AG10803 (cell line): ENCODE data around the gene HS1BP3.

Experiments
- DNase-seq: peaks from one replicate; pipeline ENCODE4 v3.0.0; 2010; ENCODE audit warnings: low read depth
- H3K4me3 ChIP-seq: 2 replicates; pipeline ENCODE4 v1.5.1; 2011; ENCODE audit warnings: mild to moderate bottlenecking, low read length, control low read depth
- TF ChIP-seq, protein P1 (sequence below): conservative IDR thresholded peaks from 2 replicates; pipeline ENCODE4 v1.5.1; 2011; ENCODE audit warnings: mild to moderate bottlenecking, low read length, control low read depth, inconsistent platforms

HS1BP3 gene

DNA sequence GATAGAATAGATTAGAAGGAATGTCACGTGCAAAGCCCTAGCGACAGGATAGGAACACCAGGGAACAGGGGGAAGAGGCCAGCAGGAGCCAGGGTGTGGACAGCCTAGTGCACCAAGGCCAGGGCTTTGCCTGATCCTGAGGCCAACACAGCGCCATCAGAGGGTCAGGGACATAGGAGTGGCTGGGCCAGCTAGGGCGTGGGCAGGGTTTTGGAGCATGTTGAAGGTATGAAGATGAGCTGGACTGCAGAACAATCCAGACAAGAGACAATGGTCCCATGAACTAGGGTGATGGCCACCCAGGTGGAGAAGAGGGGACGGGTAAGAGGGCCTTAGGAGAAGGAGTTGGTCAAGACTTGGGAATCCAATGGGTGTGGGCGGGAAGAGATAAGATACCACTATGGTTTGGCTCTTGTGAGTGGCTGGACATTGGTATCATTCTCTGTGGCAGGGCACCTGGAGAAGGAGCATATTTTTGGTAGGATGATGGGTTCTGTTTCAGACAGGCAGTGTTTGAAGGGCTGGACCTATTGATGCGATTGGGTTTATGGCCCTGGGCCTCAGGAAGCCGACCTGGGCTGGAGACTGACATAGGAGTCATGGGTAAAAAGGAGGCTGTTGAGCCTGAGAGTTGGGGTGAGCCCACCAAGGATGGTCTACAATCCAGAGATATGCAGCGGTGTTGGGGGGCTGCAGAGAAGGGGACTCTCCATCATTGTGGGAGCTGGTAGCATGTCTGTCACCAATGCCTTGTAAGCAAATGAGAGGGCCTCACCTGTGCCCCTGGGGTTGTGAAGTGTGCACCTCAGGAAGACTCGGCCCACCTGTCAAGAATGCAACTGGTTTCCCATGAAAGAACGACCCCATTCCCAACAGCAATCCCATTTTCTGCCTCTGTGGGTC, 2.0 kb upstream of the HS1BP3 start:
- no peak for DNase-seq
- TF ChIP-seq, protein P1, sequence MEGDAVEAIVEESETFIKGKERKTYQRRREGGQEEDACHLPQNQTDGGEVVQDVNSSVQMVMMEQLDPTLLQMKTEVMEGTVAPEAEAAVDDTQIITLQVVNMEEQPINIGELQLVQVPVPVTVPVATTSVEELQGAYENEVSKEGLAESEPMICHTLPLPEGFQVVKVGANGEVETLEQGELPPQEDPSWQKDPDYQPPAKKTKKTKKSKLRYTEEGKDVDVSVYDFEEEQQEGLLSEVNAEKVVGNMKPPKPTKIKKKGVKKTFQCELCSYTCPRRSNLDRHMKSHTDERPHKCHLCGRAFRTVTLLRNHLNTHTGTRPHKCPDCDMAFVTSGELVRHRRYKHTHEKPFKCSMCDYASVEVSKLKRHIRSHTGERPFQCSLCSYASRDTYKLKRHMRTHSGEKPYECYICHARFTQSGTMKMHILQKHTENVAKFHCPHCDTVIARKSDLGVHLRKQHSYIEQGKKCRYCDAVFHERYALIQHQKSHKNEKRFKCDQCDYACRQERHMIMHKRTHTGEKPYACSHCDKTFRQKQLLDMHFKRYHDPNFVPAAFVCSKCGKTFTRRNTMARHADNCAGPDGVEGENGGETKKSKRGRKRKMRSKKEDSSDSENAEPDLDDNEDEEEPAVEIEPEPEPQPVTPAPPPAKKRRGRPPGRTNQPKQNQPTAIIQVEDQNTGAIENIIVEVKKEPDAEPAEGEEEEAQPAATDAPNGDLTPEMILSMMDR, result no peak
- no peak overlapping the region for H3K4me3 ChIP-seq

DNA sequence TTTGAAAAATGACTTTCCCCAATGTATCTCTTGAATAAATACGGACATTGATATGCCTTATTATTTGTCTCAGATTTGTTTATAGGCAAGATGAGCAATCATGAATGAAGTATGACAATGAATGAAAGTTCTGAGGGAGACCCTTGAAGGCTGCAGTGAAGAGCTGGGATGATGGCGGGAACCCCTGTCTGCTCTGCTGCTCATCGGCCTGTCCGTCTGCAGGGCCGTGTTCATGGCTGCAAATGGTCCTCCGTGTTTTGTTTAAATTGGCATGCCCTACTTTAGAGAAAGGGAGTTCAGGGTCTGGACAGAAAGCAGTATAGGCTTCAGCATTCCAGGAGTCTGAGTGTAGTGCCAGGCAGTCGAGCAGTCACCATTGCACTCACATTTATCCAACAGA, 1.2 kb upstream of the HS1BP3 start:
- TF ChIP-seq, protein P1, result no peak
- H3K4me3 ChIP-seq, result no peak overlapping the region
- no peak for DNase-seq

DNA sequence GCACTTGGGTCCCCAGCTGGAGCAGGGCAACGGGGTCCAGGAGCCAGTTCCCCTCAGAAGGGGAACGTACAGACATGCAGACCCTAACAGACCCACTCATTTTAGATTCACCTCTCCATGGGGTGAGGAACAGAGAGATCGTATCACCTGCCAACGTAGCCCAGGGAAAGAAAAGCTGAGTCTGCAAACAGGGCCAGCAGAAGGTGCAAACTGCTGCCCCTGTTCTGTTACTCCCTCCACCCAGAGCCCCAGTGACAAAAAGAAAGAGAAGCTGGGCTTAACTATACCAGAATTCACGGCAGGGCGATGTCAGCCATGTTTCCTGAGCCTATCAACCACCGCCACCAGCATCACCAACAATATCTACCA, 817 bp upstream of the HS1BP3 start:
- no peak for DNase-seq
- H3K4me3 ChIP-seq, result peak overlapping the region; percentile 74
- TF ChIP-seq, protein P1, result no peak

DNA sequence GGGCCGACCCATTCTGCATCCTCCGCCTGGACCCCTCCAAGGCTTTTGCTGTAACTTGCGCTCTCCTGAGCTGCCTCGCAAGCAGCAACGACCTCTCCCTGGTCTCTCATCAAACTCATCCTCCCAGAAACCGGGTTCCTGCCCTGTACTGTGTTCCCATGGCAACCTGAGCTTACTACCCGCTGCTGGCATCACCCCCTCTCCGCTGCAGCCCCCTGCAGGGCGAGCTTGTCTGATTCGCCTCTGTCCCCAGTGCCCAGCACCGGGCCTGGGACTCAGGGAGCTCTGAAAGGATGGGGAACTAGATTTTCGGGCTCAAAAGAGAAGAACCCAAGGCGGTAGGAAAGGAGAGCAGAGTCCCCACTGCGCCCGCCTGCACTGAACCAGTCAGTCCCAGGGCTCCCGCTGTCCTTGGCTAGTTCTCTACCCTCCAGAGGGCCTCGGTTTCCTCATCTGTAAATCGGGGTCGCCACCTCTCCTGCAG, 463 bp downstream of the HS1BP3 start:
- peak overlapping the region; percentile 92 for H3K4me3 ChIP-seq
- TF ChIP-seq, protein P1, result no peak
- DNase-seq, result peak; percentile 41

DNA sequence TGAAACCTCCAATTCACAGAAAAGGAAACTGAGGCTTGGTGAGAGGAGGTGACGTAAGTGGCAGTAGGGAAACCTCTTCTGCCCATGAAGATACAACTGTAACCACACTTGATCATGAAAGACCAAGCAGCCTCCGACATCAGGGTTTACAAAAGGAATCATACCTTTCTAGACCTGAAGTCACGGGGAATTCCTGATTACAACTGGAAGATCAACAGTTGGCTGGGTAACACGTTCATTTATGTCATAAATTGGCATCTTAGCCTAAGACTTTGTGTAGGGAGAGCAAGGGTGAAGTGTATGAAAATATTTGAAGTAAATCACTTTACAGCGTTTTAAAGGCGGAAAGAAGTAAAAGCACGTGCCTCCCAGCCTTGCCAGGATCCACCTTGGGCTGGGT, 922 bp downstream of the HS1BP3 start:
- TF ChIP-seq, protein P1, result no peak
- peak overlapping the region; percentile 92 for H3K4me3 ChIP-seq

DNA sequence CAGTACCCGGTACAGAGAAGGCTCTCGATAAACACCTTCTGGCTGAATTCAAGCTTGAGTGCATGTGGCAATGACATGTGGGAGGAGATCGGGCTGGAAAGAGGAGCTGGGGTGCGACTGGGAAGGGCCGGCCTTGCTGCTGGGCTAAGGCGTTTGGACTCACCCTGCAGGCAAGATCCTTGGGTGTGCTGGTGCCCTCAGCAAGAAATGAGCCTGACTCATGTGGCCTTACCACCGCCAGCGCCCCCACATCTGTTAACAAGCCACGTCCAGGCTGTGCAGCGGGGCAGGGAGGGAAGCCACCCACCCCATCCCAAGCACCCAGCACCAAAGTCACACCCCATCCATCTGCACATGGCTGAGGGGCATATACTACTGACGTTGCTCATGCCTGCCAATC, 1.3 kb downstream of the HS1BP3 start:
- TF ChIP-seq, protein P1, result no peak
- no peak overlapping the region for H3K4me3 ChIP-seq
- DNase-seq, result no peak

More for the DNA sequence above, 922 bp downstream of the HS1BP3 start:
- DNase-seq, result no peak

DNA sequence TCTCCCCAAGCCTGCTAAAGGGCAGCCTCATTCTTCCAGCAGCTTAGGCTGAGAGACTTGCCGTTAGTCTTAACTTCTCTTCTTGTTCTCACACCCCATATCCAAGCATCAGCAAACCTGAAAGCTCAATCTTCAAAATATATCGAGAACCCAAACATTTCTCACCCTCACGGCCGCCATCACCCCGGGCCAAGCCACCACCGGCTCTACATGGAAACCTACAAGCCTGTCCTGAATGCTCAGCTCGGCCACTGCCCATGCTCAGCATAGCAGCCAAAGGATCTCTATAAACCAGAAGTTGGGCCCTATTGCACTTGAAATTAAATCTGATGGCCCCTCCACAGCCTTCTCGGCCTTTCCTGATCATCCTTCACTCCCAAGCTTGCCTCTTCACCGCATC, 2.1 kb downstream of the HS1BP3 start:
- no peak overlapping the region for H3K4me3 ChIP-seq
- TF ChIP-seq, protein P1, result no peak
- DNase-seq, result no peak
